ENCODE results near the gene ABCB11. TPM values are rescaled to one million over a fixed set of nuclear protein-coding genes. Genes with fewer than 3 reads are reported as not detected.

The ABCB11 gene
- total RNA-seq, 4 donors from 2014 or later, result 0.29 TPM; not detected in 3

DNA sequence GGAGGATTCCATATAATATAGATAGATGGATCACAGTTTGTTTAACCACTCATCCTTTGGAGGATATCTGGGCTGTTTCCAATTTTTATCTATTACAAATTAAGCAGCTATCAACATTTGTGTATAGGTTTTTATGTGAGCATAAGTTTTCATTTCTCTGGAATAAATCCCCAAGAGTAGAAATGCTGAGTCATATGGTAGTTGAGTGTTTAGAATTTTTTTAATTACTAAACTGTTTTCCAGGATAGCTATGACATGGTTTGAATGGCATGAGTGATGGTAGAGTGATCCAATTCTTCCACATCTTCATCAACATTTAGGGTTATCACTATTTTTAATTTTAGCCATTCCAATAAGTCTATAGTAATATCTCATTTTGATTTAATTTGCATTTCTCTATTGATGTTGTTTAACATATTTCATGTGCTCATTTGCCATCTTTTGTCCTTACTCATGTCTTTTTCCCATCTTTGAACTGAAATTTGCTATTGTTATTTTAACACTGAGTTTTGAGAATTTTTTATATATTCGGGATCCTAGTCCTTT is 31.4 kb downstream of the ABCB11 start:
- Histone ChIP-seq H3K4me3 (no peak overlapping the region), H3K9me3 (no peaks in the 10 kb centered on the region), H3K4me1 (no peaks in the 10 kb centered on the region), H3K36me3 (no peaks in the 10 kb centered on the region), H3K27ac (no peak overlapping the region), H3K27me3 (no peaks in the 10 kb centered on the region)
- DNase-seq, result no peak
- TF ChIP-seq POLR2A (IDR thresholded peaks at IDR 0.05), result no peak
- intact Hi-C loops (cut with DNase I; ENCODE audit: low total_unique reads), result no loop called here

DNA sequence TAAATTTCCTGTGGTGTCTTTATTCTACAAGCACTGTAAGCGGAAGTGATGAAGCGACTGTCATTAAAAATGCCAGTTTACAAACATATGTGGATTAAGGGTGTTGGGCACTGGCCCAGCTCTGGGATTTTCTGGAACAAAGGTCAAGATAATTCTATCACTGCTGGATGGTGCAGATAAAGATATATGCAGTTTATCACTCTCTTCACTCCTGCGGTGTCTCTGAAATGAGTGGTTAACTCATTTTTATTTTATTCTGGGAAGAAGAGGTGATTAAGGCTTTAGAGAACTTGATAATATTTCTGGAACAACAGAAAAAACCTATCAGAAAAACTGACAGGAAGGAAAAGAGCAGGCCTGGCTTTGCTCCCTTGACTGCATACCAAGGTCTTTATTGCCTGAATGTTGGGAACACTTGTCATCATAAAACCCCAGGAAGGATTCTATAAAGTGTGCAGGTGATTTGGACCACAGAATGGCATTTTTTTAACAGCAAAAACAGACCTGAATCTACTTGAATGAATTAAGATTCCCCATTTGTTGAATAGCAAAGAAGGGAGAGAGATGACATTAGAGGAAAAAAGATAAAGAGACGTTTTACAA is 32.4 kb downstream of the ABCB11 start:
- no peak for TF ChIP-seq POLR2A (IDR thresholded peaks at IDR 0.05)
- TF ChIP-seq, protein P1, sequence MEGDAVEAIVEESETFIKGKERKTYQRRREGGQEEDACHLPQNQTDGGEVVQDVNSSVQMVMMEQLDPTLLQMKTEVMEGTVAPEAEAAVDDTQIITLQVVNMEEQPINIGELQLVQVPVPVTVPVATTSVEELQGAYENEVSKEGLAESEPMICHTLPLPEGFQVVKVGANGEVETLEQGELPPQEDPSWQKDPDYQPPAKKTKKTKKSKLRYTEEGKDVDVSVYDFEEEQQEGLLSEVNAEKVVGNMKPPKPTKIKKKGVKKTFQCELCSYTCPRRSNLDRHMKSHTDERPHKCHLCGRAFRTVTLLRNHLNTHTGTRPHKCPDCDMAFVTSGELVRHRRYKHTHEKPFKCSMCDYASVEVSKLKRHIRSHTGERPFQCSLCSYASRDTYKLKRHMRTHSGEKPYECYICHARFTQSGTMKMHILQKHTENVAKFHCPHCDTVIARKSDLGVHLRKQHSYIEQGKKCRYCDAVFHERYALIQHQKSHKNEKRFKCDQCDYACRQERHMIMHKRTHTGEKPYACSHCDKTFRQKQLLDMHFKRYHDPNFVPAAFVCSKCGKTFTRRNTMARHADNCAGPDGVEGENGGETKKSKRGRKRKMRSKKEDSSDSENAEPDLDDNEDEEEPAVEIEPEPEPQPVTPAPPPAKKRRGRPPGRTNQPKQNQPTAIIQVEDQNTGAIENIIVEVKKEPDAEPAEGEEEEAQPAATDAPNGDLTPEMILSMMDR (IDR thresholded peaks at IDR 0.05), result no peak
- DNase-seq, result no peak
- intact Hi-C loops (cut with DNase I; ENCODE audit: low total_unique reads), result no loop called here

DNA sequence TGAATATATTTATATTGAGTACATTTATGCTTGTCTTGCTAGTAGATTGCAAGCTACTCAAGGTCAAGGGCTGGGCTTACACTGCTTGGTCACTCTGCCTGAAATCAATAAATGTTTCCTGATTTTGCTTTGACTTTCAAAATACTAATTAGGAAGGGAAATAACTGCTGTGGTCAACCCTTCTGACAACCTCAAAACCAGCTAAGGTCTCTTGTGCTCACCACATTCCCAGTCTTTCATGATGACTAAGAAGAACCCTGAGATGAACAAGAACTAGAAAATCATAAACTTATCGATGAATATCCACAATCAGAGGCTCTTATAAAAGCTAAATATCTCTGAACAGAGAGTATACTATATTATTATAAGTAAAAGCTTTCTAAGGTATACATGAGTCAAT is 33.3 kb downstream of the ABCB11 start:
- Histone ChIP-seq H3K27me3 (no peaks in the 10 kb centered on the region), H3K4me1 (no peaks in the 10 kb centered on the region), H3K36me3 (no peaks in the 10 kb centered on the region), H3K9me3 (no peaks in the 10 kb centered on the region), H3K4me3 (no peak overlapping the region), H3K27ac (no peak overlapping the region)
- TF ChIP-seq, protein P1 (IDR thresholded peaks at IDR 0.05), result no peak
- no peak for TF ChIP-seq POLR2A (IDR thresholded peaks at IDR 0.05)
- DNase-seq, result no peak
- intact Hi-C loops (cut with DNase I; ENCODE audit: low total_unique reads), result no loop called here

More for the DNA sequence above, 32.4 kb downstream of the ABCB11 start:
- Histone ChIP-seq H3K36me3 (no peaks in the 10 kb centered on the region), H3K9me3 (no peaks in the 10 kb centered on the region), H3K27ac (no peak overlapping the region), H3K27me3 (no peaks in the 10 kb centered on the region), H3K4me3 (no peak overlapping the region), H3K4me1 (no peaks in the 10 kb centered on the region)

DNA sequence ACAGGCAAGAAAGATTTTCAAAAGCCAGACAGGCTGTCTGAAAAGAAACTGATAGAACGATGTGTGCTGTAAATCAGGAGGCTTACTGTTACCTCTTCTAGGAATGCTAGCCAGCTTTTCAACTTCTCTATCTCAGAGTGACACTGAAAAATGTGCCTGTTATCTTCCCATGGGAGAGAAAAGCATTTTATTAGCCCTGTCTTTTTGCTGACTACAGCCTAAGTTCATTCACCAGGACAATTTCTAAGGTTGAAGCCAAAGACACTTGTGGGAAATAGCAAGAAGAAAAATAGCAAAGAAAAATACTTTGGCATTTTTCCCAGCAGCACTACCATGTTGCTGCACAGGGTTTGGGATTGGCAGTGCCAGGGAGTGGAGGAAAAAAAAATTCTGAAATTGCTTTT is 34.0 kb downstream of the ABCB11 start:
- Histone ChIP-seq H3K9me3 (no peaks in the 10 kb centered on the region), H3K36me3 (no peaks in the 10 kb centered on the region), H3K27me3 (no peaks in the 10 kb centered on the region), H3K27ac (no peak overlapping the region), H3K4me3 (no peak overlapping the region), H3K4me1 (no peaks in the 10 kb centered on the region)
- no peak for DNase-seq
- intact Hi-C loops (cut with DNase I; ENCODE audit: low total_unique reads), result no loop called here
- no peak for TF ChIP-seq POLR2A (IDR thresholded peaks at IDR 0.05)
- TF ChIP-seq, protein P1 (IDR thresholded peaks at IDR 0.05), result no peak

DNA sequence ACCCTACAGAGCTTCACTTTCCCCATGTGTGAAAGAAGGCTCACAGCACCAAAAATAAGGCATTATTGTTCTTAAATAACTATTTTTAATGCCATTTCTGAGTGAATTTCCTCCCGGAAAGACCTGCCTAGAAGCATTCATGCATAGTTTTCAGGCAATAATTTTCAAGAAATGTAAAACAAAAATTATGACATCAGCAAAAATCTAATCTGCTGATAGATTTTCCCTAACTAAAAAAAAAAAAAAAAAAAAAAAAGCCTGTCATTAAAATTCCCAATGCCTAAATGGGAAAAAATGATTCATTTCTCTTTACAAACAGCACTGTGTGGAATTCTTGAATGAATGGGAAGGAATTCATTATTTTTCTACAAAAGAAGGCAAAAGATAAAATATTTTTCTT is 35.4 kb downstream of the ABCB11 start:
- Histone ChIP-seq H3K27me3 (no peaks in the 10 kb centered on the region), H3K4me3 (no peak overlapping the region), H3K4me1 (no peaks in the 10 kb centered on the region), H3K36me3 (no peaks in the 10 kb centered on the region), H3K9me3 (no peaks in the 10 kb centered on the region), H3K27ac (no peak overlapping the region)
- intact Hi-C loops (cut with DNase I; ENCODE audit: low total_unique reads), result no loop called here
- TF ChIP-seq POLR2A (IDR thresholded peaks at IDR 0.05), result no peak
- TF ChIP-seq, protein P1 (IDR thresholded peaks at IDR 0.05), result no peak
- DNase-seq, result no peak

Data from uterus (tissue), 4 donors.